ENCODE data around the gene FBXW11.

The FBXW11 gene

GRCh38 chr5:171861381-171861780, 145.1 kb downstream of the FBXW11 start:
- FAIRE-seq: no peak

DNA sequence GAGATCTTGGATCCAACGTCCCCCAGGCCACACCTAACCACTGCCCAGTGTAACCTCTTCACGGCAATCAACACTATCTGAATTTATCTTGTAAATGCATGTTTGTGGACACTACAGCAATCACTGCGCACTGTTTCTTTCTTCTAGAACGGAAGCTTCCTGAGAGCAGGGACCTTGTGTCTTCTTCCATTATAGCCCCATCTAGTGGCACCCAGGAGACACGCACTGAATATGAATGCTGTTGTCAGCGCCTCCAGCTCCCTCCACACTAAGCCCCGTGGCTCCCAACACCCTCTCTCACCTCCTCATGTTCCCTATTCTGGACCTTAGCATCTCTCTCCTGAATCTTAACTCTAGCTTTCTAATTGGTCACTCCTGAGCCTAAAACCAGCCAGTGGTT, 148.1 kb downstream of the FBXW11 start:
- no peak for FAIRE-seq

GRCh38 chr5:171857489-171857876, 149.0 kb downstream of the FBXW11 start:
- FAIRE-seq: no peak

GRCh38 chr5:171855798-171856763, 150.4 kb downstream of the FBXW11 start:
- no peak for FAIRE-seq

- FAIRE-seq: no peak
Measured at GRCh38 chr5:171855265-171855664, 151.2 kb downstream of the FBXW11 start.

GRCh38 chr5:171852255-171852681, 154.2 kb downstream of the FBXW11 start:
- FAIRE-seq: no peak

DNA sequence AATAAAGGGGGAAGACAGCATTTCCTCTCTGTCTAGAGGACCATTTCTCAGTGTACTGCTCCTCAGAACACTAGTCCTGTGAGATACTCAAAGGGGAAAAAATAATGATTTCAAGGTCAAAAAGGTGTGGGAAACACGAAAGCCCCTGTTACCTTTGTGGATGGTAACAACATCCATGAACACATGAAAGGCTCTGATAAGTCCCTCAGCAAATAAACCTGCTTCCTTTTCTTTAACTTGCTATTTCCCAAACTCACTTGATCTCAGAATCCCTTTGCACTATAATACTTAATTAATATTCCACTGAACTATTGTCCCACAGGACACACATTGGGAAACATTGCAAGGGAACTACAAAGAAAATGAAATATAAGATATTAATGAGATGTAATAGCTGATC, 155.2 kb downstream of the FBXW11 start:
- FAIRE-seq: no peak

DNA sequence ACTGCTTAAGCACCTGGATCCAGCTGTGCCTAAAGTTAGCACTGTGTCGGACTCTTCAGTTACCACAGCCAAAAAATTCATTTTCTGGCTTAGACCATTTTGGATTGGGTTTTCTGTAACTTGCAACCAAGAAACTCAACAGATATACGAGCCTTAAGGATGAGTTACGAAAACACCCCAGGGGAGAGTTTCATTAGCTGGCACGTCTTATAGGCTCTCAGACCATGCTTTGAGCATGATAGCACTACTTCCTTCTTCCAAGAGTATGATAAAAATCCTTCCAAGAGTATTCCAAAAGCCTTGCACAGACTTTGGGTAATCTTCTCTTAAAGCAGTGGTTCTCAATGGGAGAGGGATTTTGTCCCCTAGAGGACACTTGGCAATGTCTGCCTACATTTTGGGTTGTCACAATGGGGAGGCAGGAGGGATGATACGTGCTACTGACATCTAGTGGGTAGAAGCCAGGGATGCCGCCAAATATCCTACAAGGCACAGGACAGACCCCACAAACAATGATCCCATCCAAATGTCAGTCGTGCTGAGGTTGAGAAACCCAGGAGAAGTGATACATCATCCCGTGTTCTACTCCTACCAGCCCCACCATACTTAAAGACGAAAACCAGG, 156.0 kb downstream of the FBXW11 start:
- no peak for FAIRE-seq

DNA sequence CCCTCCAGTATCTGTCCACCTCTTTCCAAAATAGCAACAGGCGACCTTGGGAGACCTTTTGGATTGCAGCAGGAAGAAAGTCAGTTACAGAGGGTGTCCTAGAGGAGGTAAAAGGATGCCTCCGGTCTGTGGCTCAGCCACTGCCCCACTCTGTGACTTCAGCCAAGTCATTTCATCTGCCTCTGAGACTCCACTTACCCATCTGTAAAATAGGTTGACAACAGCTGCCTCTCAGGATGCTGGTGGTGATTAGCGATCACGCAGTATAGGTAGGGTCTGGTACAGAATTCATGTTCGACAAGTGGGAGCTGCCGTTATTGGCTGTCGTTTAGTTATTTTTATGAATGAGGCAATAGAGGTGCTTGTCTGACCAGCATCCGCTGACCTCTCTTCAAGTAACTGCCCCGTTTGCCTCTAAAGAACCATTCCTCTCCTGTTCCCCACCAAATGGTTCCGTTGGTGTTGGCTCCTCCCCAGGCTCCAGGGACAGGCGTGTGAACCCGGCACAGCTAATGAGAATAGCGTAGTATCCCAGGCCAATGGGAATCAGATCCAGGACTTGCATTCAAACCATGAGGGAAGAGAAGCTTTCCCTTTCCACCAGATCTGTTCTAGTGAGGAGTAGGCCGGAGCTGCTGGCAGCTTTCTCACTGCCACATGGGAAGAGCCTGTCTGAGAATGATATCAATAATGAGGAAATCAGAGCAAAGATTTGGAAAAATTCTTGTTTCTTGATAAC, 156.7 kb downstream of the FBXW11 start:
- no peak for FAIRE-seq

DNA sequence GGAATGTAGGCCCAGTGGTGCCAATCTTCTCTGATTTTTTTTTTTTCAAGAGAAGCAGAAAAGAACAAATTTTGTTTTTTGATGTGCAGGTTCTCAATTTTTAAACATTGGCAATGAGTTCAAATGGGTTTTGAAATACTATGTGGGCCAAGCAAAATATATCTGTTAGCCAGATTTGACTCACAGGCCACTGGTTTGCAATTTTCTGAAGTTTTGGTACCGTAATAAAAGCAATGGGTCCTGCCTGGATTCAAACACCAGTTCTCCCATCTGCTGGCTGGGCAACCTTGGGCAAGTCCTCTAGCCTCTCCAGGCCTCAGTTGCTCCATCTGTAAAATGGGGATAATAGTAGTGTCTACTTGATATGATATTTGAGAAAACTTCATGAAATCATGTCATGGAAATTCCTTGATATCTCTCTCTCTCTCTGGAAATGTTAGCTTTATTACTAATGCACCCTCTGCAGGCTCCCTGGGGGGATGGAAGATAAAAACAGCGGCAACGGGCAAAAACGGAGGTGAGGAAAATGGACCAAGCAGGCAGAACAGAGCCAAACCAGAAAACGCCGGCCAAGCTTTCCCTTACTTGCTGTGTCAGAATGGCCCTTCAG, 157.4 kb downstream of the FBXW11 start:
- no peak for FAIRE-seq

DNA sequence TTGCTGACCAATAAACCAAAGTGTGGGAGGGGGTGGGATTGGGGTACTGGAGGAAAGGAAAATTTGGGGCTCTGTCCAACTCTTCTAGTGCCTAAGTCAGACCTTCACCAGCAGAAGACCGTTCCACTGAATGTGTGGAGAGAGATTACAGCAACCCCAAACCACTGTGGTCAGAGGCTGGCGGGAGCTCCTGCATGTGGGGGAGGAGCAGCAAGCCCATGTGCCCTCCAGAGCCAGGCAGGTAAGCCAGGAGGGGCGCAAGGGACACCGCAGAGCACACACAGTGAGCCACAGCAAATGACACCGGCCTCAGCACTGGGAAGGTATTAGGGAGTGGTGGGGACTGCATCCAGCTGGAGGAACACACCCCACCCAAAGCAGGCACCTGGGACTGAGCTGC, 158.0 kb downstream of the FBXW11 start:
- no peak for FAIRE-seq

GRCh38 chr5:171848006-171848405, 158.4 kb downstream of the FBXW11 start:
- no peak for FAIRE-seq

- no peak for FAIRE-seq
Measured at GRCh38 chr5:171847026-171847425, 159.4 kb downstream of the FBXW11 start.

DNA sequence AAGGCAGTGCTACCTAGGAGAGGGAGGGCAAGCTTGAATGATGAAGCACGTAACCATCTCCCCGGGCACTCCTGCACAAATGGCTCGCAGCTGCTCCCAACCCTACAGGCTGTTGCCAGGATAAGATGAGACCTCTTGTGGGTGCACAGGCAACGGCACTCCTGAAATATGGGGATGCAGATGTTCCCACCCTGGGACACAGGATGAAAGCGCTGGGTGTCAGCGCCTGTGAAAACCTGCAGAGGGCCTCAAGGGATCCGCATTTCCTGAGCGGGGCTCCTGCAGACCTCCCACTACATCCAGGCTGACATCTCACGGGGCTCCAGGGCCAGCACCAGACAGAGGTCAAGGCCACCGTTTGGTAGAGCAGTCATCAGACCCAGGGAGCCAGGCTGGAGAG, 160.1 kb downstream of the FBXW11 start:
- FAIRE-seq: no peak

- no peak for FAIRE-seq
Measured at GRCh38 chr5:171845857-171846256, 160.6 kb downstream of the FBXW11 start.

GRCh38 chr5:171845040-171845630, 161.3 kb downstream of the FBXW11 start:
- FAIRE-seq: no peak

- FAIRE-seq: no peak
Measured at GRCh38 chr5:171842777-171843328, 163.6 kb downstream of the FBXW11 start.

- FAIRE-seq: no peak
Measured at GRCh38 chr5:171841984-171842776, 164.3 kb downstream of the FBXW11 start.

DNA sequence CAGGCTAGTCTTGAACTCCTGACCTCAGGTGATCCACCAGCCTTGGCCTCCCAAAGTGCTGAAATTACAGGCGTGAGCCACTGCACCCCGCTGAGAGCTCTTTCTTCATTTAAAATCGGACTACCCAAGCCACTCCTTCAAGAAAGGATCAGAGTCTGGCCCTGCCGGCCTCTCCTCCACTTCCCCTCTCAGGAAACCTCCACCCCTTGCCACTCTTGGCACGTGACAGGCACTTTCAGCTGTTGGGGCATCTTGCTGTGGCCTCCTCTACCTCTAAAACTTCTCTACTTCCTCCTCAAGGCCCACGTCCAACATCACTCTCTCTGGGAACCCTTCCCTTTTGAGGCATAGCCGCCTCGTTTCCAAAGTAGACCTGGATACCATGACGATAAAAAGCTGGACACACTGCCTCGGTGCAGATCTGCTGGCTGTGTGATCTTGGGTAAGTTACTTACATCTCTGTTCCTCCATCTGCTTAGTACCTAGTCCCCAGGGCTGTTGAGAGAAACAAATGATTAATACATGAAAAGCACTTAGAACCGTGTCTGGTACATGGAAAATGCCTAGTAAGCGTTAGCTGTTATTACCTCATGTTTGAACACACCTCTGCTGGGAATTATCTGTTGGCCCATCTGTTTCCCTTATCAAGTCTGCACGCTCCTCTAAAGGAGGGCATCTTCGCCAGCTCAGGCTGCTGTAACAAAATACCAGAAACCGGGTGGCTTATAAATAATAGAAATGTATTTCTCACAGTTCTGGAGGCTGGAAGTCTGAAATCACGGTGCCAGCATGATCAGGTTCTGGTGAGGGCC, 165.5 kb downstream of the FBXW11 start:
- no peak for FAIRE-seq

- no peak for FAIRE-seq
Measured at GRCh38 chr5:171840066-171840465, 166.4 kb downstream of the FBXW11 start.
